ENCODE results near the gene ANKRD44. TPM values are rescaled to one million over a fixed set of nuclear protein-coding genes. Genes with fewer than 3 reads are reported as not detected.

Gene ANKRD44
- total RNA-seq, 1 experiment from 2014 or later, result 0.85 TPM

DNA sequence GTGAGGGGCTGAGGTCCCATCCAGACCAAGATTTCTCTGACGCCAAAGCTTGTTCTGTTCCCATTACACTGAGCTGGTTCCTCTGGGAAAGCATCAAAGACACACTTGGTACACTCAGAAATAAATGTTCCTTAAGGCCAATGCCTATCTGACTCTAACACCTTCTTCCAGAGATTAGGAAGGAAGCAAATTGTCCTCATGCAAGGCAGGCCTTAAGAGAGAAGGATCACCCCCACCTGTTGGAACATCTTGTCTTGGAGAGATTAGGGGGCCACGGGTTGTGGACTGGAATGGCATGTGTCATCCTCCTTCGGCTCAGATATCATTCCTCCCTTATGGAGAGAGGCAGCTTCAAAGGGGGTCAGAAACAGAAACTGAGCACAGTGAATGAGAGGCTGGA is 100.2 kb downstream of the ANKRD44 start:
- Histone ChIP-seq H3K27ac (no peak overlapping the region), H3K9me3 (replicated peaks) (no peaks in the 10 kb centered on the region), H3K4me3 (no peak overlapping the region), H3K36me3 (no peaks in the 10 kb centered on the region), H3K4me1 (peaks cover 6% of the 10 kb centered on the region; the same call in 1 of the 2 replicates), H3K27me3 (no peaks in the 10 kb centered on the region)
- DNase-seq, result no peak

DNA sequence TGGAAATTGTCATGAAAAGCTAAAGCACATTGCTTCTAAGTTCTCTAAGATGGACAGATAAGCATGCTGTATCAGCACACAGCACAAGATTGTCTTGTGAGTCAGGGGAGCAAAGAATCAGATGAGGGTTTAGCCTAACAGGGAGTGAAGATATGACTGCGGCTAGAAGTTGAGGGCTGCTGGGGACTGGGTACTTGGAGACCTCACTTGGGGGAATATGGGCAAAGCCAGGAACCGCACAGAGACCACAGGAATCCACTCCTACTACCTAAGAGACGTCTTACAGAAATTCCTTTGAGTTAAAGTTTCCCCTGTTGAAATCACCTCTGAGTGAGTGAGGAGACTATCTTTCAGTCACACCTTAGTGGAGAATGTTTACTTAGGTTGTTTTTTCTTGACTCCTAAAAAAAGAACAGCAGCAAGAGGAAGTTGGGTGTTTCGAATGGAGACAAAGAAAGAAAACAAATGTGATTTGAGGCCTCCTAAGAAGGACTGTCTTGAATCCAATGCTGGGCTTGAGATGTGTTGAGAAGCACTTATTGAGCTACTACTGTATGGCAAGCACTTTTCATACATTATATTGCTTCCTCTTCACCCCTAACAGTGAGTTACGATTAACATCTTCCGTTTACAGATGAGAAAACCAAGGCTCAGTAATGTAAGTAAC is 100.7 kb downstream of the ANKRD44 start:
- H3K27me3 ChIP-seq, result no peaks in the 10 kb centered on the region
- H3K27ac ChIP-seq, result no peak overlapping the region
- no peak overlapping the region for H3K4me3 ChIP-seq
- H3K9me3 ChIP-seq (replicated peaks), result no peaks in the 10 kb centered on the region
- H3K36me3 ChIP-seq, result no peaks in the 10 kb centered on the region
- DNase-seq, result no peak
- peaks cover 6% of the 10 kb centered on the region; the same call in 1 of the 2 replicates for H3K4me1 ChIP-seq

GRCh38 chr2:197209246-197209645 is 101.3 kb downstream of the ANKRD44 start:
- no peaks in the 10 kb centered on the region for H3K36me3 ChIP-seq
- H3K4me1 ChIP-seq, result peaks cover 6% of the 10 kb centered on the region; the same call in 1 of the 2 replicates
- no peak overlapping the region for H3K27ac ChIP-seq
- no peak for DNase-seq
- H3K4me3 ChIP-seq, result no peak overlapping the region
- no peaks in the 10 kb centered on the region for H3K27me3 ChIP-seq
- H3K9me3 ChIP-seq (replicated peaks), result no peaks in the 10 kb centered on the region

DNA sequence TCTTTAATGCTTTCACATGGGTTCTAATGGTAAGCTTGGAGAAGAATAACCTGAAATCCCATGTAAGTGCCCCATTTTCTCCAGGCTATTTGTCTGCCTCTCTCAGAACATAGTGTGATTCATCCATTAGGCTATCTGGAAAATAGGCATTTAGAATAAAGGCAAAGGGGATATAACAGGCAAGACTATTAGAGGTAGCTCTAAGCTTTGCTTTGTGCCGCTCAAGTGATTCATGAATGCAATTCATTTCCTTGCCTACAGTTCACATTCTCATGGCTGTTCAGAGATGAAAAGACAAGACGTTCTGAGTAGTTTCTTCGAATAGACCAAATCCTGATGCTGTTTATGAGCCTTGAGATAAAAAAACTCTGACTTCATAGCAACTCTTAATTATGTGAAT is 101.7 kb downstream of the ANKRD44 start:
- Histone ChIP-seq H3K27ac (no peak overlapping the region), H3K4me1 (peaks cover 6% of the 10 kb centered on the region; the same call in 1 of the 2 replicates)
- no peak for DNase-seq

GRCh38 chr2:197208024-197208423 is 102.6 kb downstream of the ANKRD44 start:
- Histone ChIP-seq H3K9me3 (replicated peaks) (no peaks in the 10 kb centered on the region), H3K27ac (no peak overlapping the region), H3K27me3 (no peaks in the 10 kb centered on the region), H3K4me3 (no peak overlapping the region), H3K36me3 (no peaks in the 10 kb centered on the region), H3K4me1 (peaks cover 6% of the 10 kb centered on the region; the same call in 1 of the 2 replicates)
- no peak for DNase-seq

More for the DNA sequence above, 101.7 kb downstream of the ANKRD44 start:
- no peaks in the 10 kb centered on the region for H3K36me3 ChIP-seq
- no peak overlapping the region for H3K4me3 ChIP-seq
- H3K27me3 ChIP-seq, result no peaks in the 10 kb centered on the region
- no peaks in the 10 kb centered on the region for H3K9me3 ChIP-seq (replicated peaks)

GRCh38 chr2:197207598-197207997 is 103.0 kb downstream of the ANKRD44 start:
- Histone ChIP-seq H3K27me3 (no peaks in the 10 kb centered on the region), H3K9me3 (replicated peaks) (no peaks in the 10 kb centered on the region), H3K4me1 (peaks cover 6% of the 10 kb centered on the region; the same call in 1 of the 2 replicates), H3K4me3 (no peak overlapping the region), H3K27ac (no peak overlapping the region), H3K36me3 (no peaks in the 10 kb centered on the region)
- DNase-seq, result no peak

DNA sequence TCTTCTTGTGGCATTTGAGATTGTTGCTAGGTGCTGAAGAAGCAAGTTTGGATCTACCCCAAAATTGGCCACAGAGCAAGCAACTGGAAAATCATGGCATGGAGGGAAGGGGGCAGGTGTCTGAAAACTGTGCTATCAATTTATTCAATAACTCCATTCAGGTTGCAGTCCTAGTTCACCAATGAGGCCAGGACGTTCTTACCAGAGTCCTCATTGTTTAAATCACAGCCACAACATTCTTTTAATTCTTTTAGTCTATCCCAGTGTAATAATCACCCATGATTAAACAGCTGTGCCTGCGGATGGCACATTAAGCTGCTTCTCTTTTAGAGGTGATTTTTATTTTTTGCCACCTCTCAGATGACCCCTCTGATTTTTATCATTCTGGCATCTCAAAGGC is 103.5 kb downstream of the ANKRD44 start:
- Histone ChIP-seq H3K36me3 (no peaks in the 10 kb centered on the region), H3K9me3 (replicated peaks) (no peaks in the 10 kb centered on the region), H3K4me3 (no peak overlapping the region), H3K4me1 (peaks cover 6% of the 10 kb centered on the region; the same call in 1 of the 2 replicates), H3K27ac (no peak overlapping the region), H3K27me3 (no peaks in the 10 kb centered on the region)
- DNase-seq, result peak in 1 of 2 experiments; percentile 15

- DNase-seq, result no peak
- H3K36me3 ChIP-seq, result no peaks in the 10 kb centered on the region
- H3K27me3 ChIP-seq, result no peaks in the 10 kb centered on the region
- no peak overlapping the region for H3K4me3 ChIP-seq
- H3K4me1 ChIP-seq, result peaks cover 6% of the 10 kb centered on the region; the same call in 1 of the 2 replicates
- no peaks in the 10 kb centered on the region for H3K9me3 ChIP-seq (replicated peaks)
- no peak overlapping the region for H3K27ac ChIP-seq
Measured at GRCh38 chr2:197205585-197206215, 104.9 kb downstream of the ANKRD44 start.

DNA sequence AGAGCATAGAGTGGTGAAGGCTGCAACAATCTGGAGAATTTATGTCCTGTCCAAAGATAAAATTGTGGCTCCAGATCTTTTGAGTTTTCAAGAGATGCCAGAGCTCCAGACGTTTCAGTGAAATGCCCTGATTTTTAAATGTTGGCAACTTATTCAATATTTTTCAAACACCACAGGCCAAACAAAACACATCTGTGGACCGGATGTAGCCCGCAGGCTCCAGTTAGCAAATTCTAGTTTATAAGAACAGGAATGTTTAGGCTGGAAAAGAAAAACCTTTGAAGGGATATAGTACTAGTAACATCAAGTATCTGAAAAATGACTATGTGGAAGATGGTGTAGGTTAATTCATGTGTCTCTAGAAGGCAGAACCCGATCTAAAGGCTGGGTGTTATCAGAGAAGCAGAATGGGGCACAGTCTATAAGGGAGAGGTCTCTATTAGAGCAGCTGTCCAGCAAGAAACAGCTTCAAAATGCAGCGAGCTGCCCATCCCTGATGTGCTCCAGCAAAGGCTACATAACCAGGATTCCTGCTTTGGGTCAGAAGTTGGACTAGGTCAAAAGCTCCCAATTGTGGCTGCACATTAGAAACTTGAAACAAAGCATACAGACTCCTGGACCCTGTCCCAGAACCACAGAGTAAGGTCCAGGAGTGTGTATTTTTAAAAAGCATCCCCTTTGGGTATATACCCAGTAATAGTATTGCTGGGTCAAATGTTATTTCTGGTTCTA is 105.9 kb downstream of the ANKRD44 start:
- Histone ChIP-seq H3K36me3 (no peaks in the 10 kb centered on the region), H3K27ac (no peak overlapping the region), H3K4me1 (peaks cover 6% of the 10 kb centered on the region; the same call in 1 of the 2 replicates), H3K27me3 (no peaks in the 10 kb centered on the region), H3K9me3 (replicated peaks) (no peaks in the 10 kb centered on the region), H3K4me3 (no peak overlapping the region)
- no peak for DNase-seq

GRCh38 chr2:197201874-197202273 is 108.7 kb downstream of the ANKRD44 start:
- Histone ChIP-seq H3K9me3 (replicated peaks) (no peaks in the 10 kb centered on the region), H3K27me3 (no peaks in the 10 kb centered on the region), H3K4me1 (0 out of 2 replicates have a peak, but pooled peaks cover under 1% of the 10 kb centered on the region), H3K4me3 (no peak overlapping the region), H3K36me3 (no peaks in the 10 kb centered on the region), H3K27ac (no peak overlapping the region)
- peak in 1 of 2 experiments; percentile 7 for DNase-seq

DNA sequence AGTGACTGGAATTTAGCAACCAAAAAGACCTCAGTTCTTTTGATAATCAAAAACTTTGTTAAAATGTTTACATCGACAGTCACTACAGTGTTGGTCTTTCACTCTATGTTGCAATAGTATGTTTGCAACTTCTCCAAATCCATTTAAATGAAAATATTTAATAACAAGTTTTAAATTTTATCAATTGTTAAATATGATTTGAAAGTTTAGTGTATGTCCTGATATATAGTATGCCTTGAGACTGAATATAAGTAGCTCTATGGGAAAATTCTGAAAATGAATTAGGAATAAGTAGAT is 109.9 kb downstream of the ANKRD44 start:
- no peaks in the 10 kb centered on the region for H3K27me3 ChIP-seq
- no peaks in the 10 kb centered on the region for H3K36me3 ChIP-seq
- no peak overlapping the region for H3K27ac ChIP-seq
- no peak for DNase-seq
- no peak overlapping the region for H3K4me3 ChIP-seq
- H3K9me3 ChIP-seq (replicated peaks), result no peaks in the 10 kb centered on the region
- H3K4me1 ChIP-seq, result no peaks in the 10 kb centered on the region

DNA sequence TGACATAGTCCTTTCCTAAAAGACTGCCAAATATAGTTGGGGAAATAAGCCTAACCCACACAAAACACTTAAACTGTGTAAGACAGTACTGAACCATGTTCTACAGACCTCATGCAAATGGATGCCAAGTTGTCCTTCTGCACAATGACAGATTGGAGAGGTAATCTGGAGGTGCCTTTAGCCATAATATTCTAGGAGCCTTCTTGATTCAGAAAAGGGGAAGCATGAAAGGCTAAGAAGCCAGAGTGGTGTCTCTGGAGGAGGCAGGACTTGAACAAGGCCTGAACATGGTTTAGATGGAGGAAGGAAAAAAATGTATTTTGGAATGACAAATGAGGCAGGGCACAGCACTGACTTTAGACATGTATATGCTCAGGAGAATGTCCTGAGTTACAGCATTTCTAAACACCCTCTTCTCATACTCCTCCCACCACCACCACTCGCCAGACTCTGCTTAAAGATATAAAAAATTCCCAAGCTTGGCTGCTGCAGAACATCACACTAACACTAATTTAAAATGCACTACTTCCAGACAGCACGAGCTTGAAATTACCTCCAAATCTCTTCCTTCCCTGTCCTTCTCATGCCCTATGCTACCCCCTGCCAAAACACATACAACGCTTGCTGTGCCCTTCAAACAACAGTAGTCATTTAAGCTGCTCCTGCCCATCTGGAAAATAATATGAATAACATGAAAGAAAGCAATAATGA is 110.4 kb downstream of the ANKRD44 start:
- Histone ChIP-seq H3K9me3 (replicated peaks) (no peaks in the 10 kb centered on the region), H3K36me3 (no peaks in the 10 kb centered on the region), H3K27ac (no peak overlapping the region)

GRCh38 chr2:197198890-197199289 is 111.7 kb downstream of the ANKRD44 start:
- no peak for DNase-seq
- no peaks in the 10 kb centered on the region for H3K4me1 ChIP-seq
- no peaks in the 10 kb centered on the region for H3K9me3 ChIP-seq (replicated peaks)
- no peaks in the 10 kb centered on the region for H3K27me3 ChIP-seq
- no peak overlapping the region for H3K4me3 ChIP-seq
- no peaks in the 10 kb centered on the region for H3K36me3 ChIP-seq
- no peak overlapping the region for H3K27ac ChIP-seq

More for the DNA sequence above, 110.4 kb downstream of the ANKRD44 start:
- Histone ChIP-seq H3K4me1 (no peaks in the 10 kb centered on the region), H3K27me3 (no peaks in the 10 kb centered on the region), H3K4me3 (no peak overlapping the region)
- no peak for DNase-seq

DNA sequence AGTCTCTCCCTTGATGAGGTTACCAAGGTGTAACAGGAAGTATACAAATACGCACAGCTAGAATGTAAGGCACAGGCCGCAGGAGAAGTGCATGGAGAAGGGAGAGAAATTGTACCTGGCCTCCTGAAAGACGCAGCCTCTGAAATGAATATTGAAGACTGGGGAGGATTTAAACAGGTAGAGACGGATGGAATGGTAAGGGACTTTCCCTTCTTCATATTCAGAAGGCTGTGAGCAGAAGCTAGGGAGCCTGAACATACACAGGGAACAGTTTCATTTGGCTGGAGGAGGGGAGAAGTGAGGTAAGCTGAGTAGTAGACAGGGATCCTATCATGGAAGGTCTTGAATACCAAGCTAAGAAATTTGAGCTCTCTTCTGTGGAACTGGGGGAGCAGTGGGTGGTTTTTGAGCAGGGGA is 112.7 kb downstream of the ANKRD44 start:
- no peaks in the 10 kb centered on the region for H3K4me1 ChIP-seq
- no peaks in the 10 kb centered on the region for H3K36me3 ChIP-seq
- DNase-seq, result no peak
- no peaks in the 10 kb centered on the region for H3K27me3 ChIP-seq
- H3K4me3 ChIP-seq, result no peak overlapping the region
- no peaks in the 10 kb centered on the region for H3K9me3 ChIP-seq (replicated peaks)
- no peak overlapping the region for H3K27ac ChIP-seq

Measured in SJCRH30 (cell line).